Measurements from ENCODE around the gene UTP11.

DNA sequence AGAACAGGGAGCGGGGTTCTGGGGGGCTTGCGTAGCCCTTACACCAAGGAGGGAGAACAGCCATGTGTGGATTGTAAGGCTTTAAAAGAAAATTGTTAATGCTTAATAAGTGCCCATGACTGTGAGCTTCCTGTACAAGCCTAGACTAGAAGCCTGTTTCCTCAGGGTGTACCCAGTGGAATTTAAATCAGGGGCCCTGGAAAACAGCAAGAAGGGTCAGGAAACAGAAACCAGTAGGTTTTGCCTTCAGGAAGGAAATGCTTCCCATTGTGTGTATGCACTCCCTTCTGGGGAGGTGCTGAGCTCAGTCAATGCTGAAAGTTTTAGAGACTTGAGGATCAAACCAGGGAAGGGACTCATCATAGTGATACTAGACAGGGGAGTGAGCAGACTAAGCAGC lies 12.7 kb downstream of the UTP11 start:
- no peak for TF ChIP-seq EZH2phosphoT487 (IDR thresholded peaks at IDR 0.05; ENCODE audit: low read depth)
- TF ChIP-seq CTCF (IDR thresholded peaks at IDR 0.05; ENCODE audit: low read depth, low read length): no peak

Data from OCI-LY3 (cell line).